Measurements from ENCODE around the gene CAMK2G. TPM values are rescaled to one million over a fixed set of nuclear protein-coding genes. Genes with fewer than 3 reads are reported as not detected.

CAMK2G gene
- total RNA-seq, 1 experiment from 2014 or later: 58.9 TPM

DNA sequence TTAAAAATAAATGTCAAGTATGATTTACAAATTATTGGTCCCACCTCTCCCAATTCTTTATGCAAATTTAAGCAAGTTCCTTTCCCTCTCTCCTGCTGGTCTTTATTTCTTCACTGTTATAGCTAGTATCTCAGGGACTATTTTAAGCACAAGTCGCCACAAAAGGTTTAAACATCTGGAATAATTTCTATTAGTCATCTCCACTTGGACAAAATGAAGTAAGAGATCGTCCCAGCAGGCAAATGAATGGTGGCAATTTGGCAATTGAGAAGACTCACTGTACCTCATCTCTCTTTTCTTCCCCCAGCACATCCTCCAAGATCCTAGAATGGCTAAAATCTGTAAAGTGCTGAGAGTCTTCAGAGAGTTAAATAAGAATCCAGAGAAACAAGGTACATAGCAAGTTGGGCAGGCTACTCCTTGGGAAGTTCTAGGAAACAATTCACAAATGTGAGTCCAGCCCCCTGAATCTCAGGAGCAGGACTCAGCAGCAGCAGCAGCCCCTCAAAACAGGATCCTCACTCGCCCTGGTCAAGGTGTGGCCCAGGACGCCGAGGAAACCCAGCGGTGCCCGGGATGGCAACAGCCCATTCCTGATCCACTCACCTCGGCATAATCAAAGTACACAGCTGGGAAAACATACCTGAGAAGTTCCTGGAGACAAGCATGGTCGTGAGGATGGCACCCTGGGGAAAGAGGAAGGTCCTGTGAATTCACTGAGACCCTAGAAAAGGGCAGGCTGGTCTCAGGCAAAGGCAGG lies 32.6 kb downstream of the CAMK2G start:
- intact Hi-C loops (cut with micrococcal nuclease; ENCODE audit: unreplicated experiment): no loop called here
- peaks cover 9% of the 10 kb centered on the region for H3K4me1 Mint-ChIP-seq (ENCODE audit: low read depth, unreplicated experiment)
- H3K27ac Mint-ChIP-seq (ENCODE audit: unreplicated experiment): no peak overlapping the region
- H3K9me3 Mint-ChIP-seq (ENCODE audit: low read depth, unreplicated experiment): no peaks in the 10 kb centered on the region
- no peaks in the 10 kb centered on the region for H3K27me3 Mint-ChIP-seq (ENCODE audit: unreplicated experiment)
- TF ChIP-seq, protein P1, sequence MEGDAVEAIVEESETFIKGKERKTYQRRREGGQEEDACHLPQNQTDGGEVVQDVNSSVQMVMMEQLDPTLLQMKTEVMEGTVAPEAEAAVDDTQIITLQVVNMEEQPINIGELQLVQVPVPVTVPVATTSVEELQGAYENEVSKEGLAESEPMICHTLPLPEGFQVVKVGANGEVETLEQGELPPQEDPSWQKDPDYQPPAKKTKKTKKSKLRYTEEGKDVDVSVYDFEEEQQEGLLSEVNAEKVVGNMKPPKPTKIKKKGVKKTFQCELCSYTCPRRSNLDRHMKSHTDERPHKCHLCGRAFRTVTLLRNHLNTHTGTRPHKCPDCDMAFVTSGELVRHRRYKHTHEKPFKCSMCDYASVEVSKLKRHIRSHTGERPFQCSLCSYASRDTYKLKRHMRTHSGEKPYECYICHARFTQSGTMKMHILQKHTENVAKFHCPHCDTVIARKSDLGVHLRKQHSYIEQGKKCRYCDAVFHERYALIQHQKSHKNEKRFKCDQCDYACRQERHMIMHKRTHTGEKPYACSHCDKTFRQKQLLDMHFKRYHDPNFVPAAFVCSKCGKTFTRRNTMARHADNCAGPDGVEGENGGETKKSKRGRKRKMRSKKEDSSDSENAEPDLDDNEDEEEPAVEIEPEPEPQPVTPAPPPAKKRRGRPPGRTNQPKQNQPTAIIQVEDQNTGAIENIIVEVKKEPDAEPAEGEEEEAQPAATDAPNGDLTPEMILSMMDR (IDR thresholded peaks at IDR 0.05; ENCODE audit: unreplicated experiment): no peak
- peaks cover 49% of the 10 kb centered on the region for H3K36me3 Mint-ChIP-seq (ENCODE audit: insufficient read depth, unreplicated experiment)
- no peak for DNase-seq
- CTCF ChIA-PET: interaction anchor here (0.6 kb wide), 1 partner anchor 429 kb away, joined by 3 read pairs; no protein-coding TSS in a partner anchor
- no TSS peak for BruUV-seq (replicated peaks)
- no peak overlapping the region for H3K4me3 Mint-ChIP-seq (ENCODE audit: low read depth, unreplicated experiment)

DNA sequence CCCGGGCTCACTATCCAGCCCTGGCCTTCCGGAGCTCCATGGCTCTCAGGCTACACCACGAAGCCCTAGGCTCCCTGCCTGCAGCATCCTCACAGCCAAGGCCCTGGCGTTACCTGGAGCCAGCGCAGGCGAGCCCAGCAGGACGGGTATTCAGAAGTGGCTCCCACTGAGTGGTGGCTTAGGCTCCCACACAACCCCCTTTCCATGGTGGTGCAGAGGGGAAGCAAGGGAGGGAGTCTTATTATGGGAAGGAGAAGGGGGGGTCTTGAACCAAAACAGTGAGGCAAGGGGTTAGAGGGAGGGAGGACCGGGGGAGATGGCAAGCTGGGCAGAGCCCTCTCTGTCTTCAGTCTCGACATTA lies 33.3 kb downstream of the CAMK2G start:
- H3K9me3 Mint-ChIP-seq (ENCODE audit: low read depth, unreplicated experiment): no peaks in the 10 kb centered on the region
- CTCF ChIA-PET: no interaction called here
- no peak overlapping the region for H3K27ac Mint-ChIP-seq (ENCODE audit: unreplicated experiment)
- H3K4me1 Mint-ChIP-seq (ENCODE audit: low read depth, unreplicated experiment): peaks cover 9% of the 10 kb centered on the region
- no peaks in the 10 kb centered on the region for H3K27me3 Mint-ChIP-seq (ENCODE audit: unreplicated experiment)
- no peak overlapping the region for H3K4me3 Mint-ChIP-seq (ENCODE audit: low read depth, unreplicated experiment)
- no TSS peak for BruUV-seq (replicated peaks)
- intact Hi-C loops (cut with micrococcal nuclease; ENCODE audit: unreplicated experiment): no loop called here
- H3K36me3 Mint-ChIP-seq (ENCODE audit: insufficient read depth, unreplicated experiment): peaks cover 44% of the 10 kb centered on the region
- no peak for DNase-seq
- TF ChIP-seq, protein P1 (IDR thresholded peaks at IDR 0.05; ENCODE audit: unreplicated experiment): no peak

DNA sequence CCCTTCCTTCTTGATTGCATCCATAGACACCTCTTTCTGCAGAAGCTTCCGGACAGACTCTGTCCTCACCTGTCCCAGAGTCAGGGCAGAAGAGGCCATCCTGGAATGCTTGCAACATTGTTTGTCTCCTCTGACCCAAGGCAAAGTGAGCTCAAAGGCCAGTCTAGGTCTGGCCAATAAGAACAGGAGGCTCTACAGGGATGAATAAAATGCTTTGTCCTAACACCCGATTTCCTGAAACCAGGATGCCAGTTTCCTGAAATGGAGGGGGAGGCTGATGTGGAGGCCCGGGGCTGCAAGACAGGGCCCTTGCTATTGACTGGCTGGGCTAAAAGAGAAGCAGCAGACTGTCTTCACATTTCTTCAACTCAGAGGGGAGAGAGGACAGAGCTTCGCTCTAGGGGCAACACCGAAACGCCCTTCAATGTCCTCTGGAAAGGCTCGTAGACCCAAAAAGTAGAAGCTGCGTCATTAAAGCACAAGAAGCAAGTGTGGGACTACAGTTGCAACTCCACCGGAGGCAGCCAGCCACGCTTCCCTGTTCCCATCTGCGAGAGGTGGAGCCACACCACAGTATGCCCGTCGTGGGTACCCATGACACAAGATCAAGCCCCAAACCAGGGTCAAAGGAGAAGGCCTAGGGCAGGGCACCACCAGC lies 33.8 kb downstream of the CAMK2G start:
- no peak for DNase-seq
- peaks cover 9% of the 10 kb centered on the region for H3K4me1 Mint-ChIP-seq (ENCODE audit: low read depth, unreplicated experiment)
- TF ChIP-seq, protein P1 (IDR thresholded peaks at IDR 0.05; ENCODE audit: unreplicated experiment): no peak
- H3K36me3 Mint-ChIP-seq (ENCODE audit: insufficient read depth, unreplicated experiment): peaks cover 41% of the 10 kb centered on the region
- H3K27ac Mint-ChIP-seq (ENCODE audit: unreplicated experiment): no peak overlapping the region
- H3K9me3 Mint-ChIP-seq (ENCODE audit: low read depth, unreplicated experiment): no peaks in the 10 kb centered on the region
- H3K4me3 Mint-ChIP-seq (ENCODE audit: low read depth, unreplicated experiment): no peak overlapping the region
- CTCF ChIA-PET: no interaction called here
- no peaks in the 10 kb centered on the region for H3K27me3 Mint-ChIP-seq (ENCODE audit: unreplicated experiment)
- intact Hi-C loops (cut with micrococcal nuclease; ENCODE audit: unreplicated experiment): no loop called here
- no TSS peak for BruUV-seq (replicated peaks)

DNA sequence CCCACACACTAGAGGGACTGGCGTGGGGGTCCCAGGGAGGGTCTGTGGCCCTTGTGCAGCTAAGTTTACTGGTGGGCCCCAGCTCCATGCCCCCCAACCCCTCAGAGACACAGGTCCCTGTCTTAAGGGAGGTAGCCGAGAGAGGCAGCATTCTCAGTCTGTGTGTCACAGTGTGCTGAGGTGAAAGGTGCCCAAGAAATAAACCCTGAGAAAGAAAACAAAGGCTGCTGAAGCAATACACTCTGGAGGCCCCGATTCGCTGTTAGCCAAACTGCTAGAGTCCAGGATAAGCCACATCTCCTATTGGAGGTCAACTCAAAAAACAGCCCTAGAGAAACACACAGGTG lies 34.3 kb downstream of the CAMK2G start:
- no peaks in the 10 kb centered on the region for H3K27me3 Mint-ChIP-seq (ENCODE audit: unreplicated experiment)
- H3K4me3 Mint-ChIP-seq (ENCODE audit: low read depth, unreplicated experiment): no peak overlapping the region
- H3K36me3 Mint-ChIP-seq (ENCODE audit: insufficient read depth, unreplicated experiment): peaks cover 43% of the 10 kb centered on the region
- TF ChIP-seq, protein P1 (IDR thresholded peaks at IDR 0.05; ENCODE audit: unreplicated experiment): no peak
- CTCF ChIA-PET: no interaction called here
- peaks cover 9% of the 10 kb centered on the region for H3K4me1 Mint-ChIP-seq (ENCODE audit: low read depth, unreplicated experiment)
- no TSS peak for BruUV-seq (replicated peaks)
- intact Hi-C loops (cut with micrococcal nuclease; ENCODE audit: unreplicated experiment): no loop called here
- H3K27ac Mint-ChIP-seq (ENCODE audit: unreplicated experiment): no peak overlapping the region
- H3K9me3 Mint-ChIP-seq (ENCODE audit: low read depth, unreplicated experiment): no peaks in the 10 kb centered on the region
- DNase-seq: no peak
